OCI-LY3 (cell line): ENCODE results near the gene RPL13A.

Source experiments
- EZH2phosphoT487 ChIP-seq: fragments of 200-600 bp; shearing (Covaris generic); IDR thresholded peaks from 2 replicates; pipeline ENCODE4 v1.6.1; 2018; ENCODE audit warnings: antibody characterized with exemption, mixed run types, low read depth
- TF ChIP-seq, protein P1 (sequence below): fragments of 200-600, 300-600 bp; sonication (generic); IDR thresholded peaks from 2 replicates; pipeline ENCODE4 v1.5.1; 2014; ENCODE audit warnings: antibody characterized with exemption, low read length, low read depth

DNA sequence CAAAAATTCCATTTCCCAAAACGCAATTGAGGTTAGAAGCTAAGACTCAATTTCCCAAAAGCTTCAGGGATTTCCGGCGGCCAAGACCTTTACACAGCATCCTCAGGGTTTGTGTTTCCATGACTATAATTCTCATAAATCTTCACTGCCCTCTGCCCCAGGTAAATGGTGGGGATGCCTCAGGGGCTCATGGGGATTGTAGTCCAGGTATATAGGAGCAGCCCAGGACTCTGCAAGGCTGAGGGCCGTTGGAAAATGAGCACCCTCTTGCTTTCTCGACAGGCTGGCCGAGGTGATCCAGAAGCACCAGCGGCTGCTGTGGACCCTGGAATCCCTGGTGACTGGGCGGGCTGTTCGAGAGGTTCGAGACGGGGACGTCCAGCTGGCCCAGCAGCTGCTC, 28.0 kb upstream of the RPL13A start:
- TF ChIP-seq, protein P1, sequence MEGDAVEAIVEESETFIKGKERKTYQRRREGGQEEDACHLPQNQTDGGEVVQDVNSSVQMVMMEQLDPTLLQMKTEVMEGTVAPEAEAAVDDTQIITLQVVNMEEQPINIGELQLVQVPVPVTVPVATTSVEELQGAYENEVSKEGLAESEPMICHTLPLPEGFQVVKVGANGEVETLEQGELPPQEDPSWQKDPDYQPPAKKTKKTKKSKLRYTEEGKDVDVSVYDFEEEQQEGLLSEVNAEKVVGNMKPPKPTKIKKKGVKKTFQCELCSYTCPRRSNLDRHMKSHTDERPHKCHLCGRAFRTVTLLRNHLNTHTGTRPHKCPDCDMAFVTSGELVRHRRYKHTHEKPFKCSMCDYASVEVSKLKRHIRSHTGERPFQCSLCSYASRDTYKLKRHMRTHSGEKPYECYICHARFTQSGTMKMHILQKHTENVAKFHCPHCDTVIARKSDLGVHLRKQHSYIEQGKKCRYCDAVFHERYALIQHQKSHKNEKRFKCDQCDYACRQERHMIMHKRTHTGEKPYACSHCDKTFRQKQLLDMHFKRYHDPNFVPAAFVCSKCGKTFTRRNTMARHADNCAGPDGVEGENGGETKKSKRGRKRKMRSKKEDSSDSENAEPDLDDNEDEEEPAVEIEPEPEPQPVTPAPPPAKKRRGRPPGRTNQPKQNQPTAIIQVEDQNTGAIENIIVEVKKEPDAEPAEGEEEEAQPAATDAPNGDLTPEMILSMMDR: no peak
- no peak for TF ChIP-seq EZH2phosphoT487
